OCI-LY3 (cell line): ENCODE measurements around the gene SNN.

Experiments
- H2AFZ ChIP-seq: fragments of 200-600, 300-600 bp; shearing (Covaris generic); 2 replicates; pipeline ENCODE4 v1.6.0; 2014; ENCODE audit warnings: antibody characterized with exemption, low read depth, low read length
- H3K27ac ChIP-seq: fragments of 200-600, 300-600 bp; sonication (generic); 2 replicates; pipeline ENCODE4 v1.5.1; 2014; ENCODE audit warnings: mild to moderate bottlenecking, low read length, moderate library complexity, mixed read lengths
- H3K27me3 ChIP-seq: fragments of 200-600, 300-600 bp; sonication (generic); 2 replicates; pipeline ENCODE4 v1.6.1; 2014; ENCODE audit warnings: low read depth, low read length, mixed read lengths
- H3K36me3 ChIP-seq: fragments of 200-600, 300-600 bp; sonication (generic); replicated peaks from 2 replicates; pipeline ENCODE3; 2014; ENCODE audit warnings: low read depth, low read length, mixed read lengths
- H3K4me1 ChIP-seq: fragments of 300-600, 200-600 bp; sonication (generic); 2 replicates; pipeline ENCODE4 v1.6.1; 2014; ENCODE audit warnings: low read length, mixed read lengths
- H3K4me2 ChIP-seq: fragments of 200-600, 300-600 bp; sonication (generic); 2 replicates; pipeline ENCODE4 v1.6.1; 2014; ENCODE audit warnings: low read length, mixed read lengths
- H3K4me3 ChIP-seq: fragments of 300-600, 200-600 bp; sonication (generic); 2 replicates; pipeline ENCODE4 v1.5.1; 2014; ENCODE audit warnings: antibody characterized with exemption, mild to moderate bottlenecking, low read length, moderate library complexity
- H3K79me2 ChIP-seq: fragments of 300-600, 200-600 bp; shearing (Covaris generic); 2 replicates; pipeline ENCODE4 v1.6.1; 2014; ENCODE audit warnings: mild to moderate bottlenecking, low read length, mixed read lengths
- H3K9ac ChIP-seq: fragments of 300-600, 200-600 bp; shearing (Covaris generic); 2 replicates; pipeline ENCODE4 v1.6.0; 2014; ENCODE audit warnings: mild to moderate bottlenecking, low read length, moderate library complexity
- H3K9me3 ChIP-seq: fragments of 200-600, 300-600 bp; shearing (Covaris generic); 2 replicates; pipeline ENCODE4 v1.6.1; 2014; ENCODE audit warnings: low read length, mixed read lengths; ENCODE audit not compliant: insufficient read depth
- H4K20me1 ChIP-seq: fragments of 200-600, 300-600 bp; sonication (generic); 2 replicates; pipeline ENCODE4 v1.6.1; 2016; ENCODE audit warnings: low read length, mixed read lengths; ENCODE audit not compliant: insufficient read depth
- CTCF ChIP-seq: fragments of 200-600, 300-600 bp; sonication (generic); IDR thresholded peaks from 2 replicates; pipeline ENCODE4 v1.5.1; 2014; ENCODE audit warnings: antibody characterized with exemption, low read length, low read depth
- EZH2phosphoT487 ChIP-seq: fragments of 200-600 bp; shearing (Covaris generic); IDR thresholded peaks from 2 replicates; pipeline ENCODE4 v1.6.1; 2018; ENCODE audit warnings: antibody characterized with exemption, mixed run types, low read depth

SNN gene

GRCh38 chr16:11667824-11668622, at the start of gene SNN:
Gene SNN, plus strand, starts transcription at chr16:11668455. Its CDS starts 7,605 bp downstream, at chr16:11676060.
- peak within 1 kb of the TSS; percentile 95 for H3K4me3 ChIP-seq
- peak within 1 kb of the TSS; percentile 78; the same call in 1 of the 2 replicates for H2AFZ ChIP-seq
- 0 out of 2 replicates have a peak, but pooled peaks cover 7% of the 10 kb centered on the region for H3K27me3 ChIP-seq
- peaks cover 24% of the 10 kb centered on the region for H3K36me3 ChIP-seq
- TF ChIP-seq CTCF (no peak), EZH2phosphoT487 (no peak)
- H4K20me1 ChIP-seq = peaks cover 33% of the 10 kb centered on the region
- H3K9me3 ChIP-seq = no peaks in the 10 kb centered on the region
- peak within 1 kb of the TSS; percentile 83 for H3K27ac ChIP-seq
- H3K4me1 ChIP-seq = peaks cover 38% of the 10 kb centered on the region
- peaks cover 45% of the 10 kb centered on the region for H3K79me2 ChIP-seq
- peak within 1 kb of the TSS; percentile 97 for H3K9ac ChIP-seq
- peak within 1 kb of the TSS; percentile 98 for H3K4me2 ChIP-seq

GRCh38 chr16:11619327-11619851, 48.9 kb upstream of the SNN start:
- H3K36me3 ChIP-seq = no peaks in the 10 kb centered on the region
- peaks cover 4% of the 10 kb centered on the region; the same call in 1 of the 2 replicates for H3K4me1 ChIP-seq
- no peak overlapping the region for H3K4me2 ChIP-seq
- H3K27me3 ChIP-seq = no peaks in the 10 kb centered on the region
- TF ChIP-seq CTCF (no peak), EZH2phosphoT487 (no peak)
- no peak overlapping the region for H3K4me3 ChIP-seq
- no peaks in the 10 kb centered on the region for H4K20me1 ChIP-seq
- H3K9me3 ChIP-seq = no peaks in the 10 kb centered on the region
- no peak overlapping the region for H3K27ac ChIP-seq
- H3K9ac ChIP-seq = no peak overlapping the region
- no peak overlapping the region for H2AFZ ChIP-seq
- no peaks in the 10 kb centered on the region for H3K79me2 ChIP-seq

- Histone ChIP-seq H3K4me2 (no peak overlapping the region), H3K36me3 (no peaks in the 10 kb centered on the region), H2AFZ (no peak overlapping the region), H3K4me3 (no peak overlapping the region), H3K9ac (no peak overlapping the region), H3K9me3 (no peaks in the 10 kb centered on the region), H3K4me1 (peaks cover 4% of the 10 kb centered on the region; the same call in 1 of the 2 replicates), H3K27me3 (no peaks in the 10 kb centered on the region), H3K79me2 (no peaks in the 10 kb centered on the region), H3K27ac (no peak overlapping the region), H4K20me1 (no peaks in the 10 kb centered on the region)
- no peak for TF ChIP-seq CTCF
- no peak for TF ChIP-seq EZH2phosphoT487
Measured at GRCh38 chr16:11620243-11621003, 47.8 kb upstream of the SNN start.

GRCh38 chr16:11621539-11621919, 46.7 kb upstream of the SNN start:
- Histone ChIP-seq H3K9me3 (no peaks in the 10 kb centered on the region), H3K9ac (no peak overlapping the region), H4K20me1 (no peaks in the 10 kb centered on the region), H3K4me2 (peak overlapping the region; percentile 37), H3K27me3 (no peaks in the 10 kb centered on the region), H3K79me2 (no peaks in the 10 kb centered on the region), H2AFZ (peak overlapping the region; percentile 74; the same call in 1 of the 2 replicates), H3K36me3 (no peaks in the 10 kb centered on the region), H3K4me3 (no peak overlapping the region), H3K4me1 (peaks cover 4% of the 10 kb centered on the region; the same call in 1 of the 2 replicates), H3K27ac (no peak overlapping the region)
- TF ChIP-seq CTCF (no peak), EZH2phosphoT487 (no peak)
